HEK293T (cell line): ENCODE data around the gene SLC22A5.
A peak's percentile ranks its signal among the peaks of the same experiment; 100 is the strongest.

ENCODE experiments used
- CTCF ChIA-PET: fragments of 350-600 bp; formaldehyde crosslinking; extraction: SDS; loops from one replicate; lab custom pipeline; 2021; ENCODE audit warnings: antibody characterized with exemption, inconsistent platforms; lab: Yijun Ruan, JAX
- POLR2A ChIA-PET: fragments of 350-600 bp; formaldehyde crosslinking; extraction: SDS; loops from one replicate; lab custom pipeline; 2020; ENCODE audit warnings: antibody characterized with exemption, inconsistent platforms; lab: Yijun Ruan, JAX
- DNase-seq: peaks from one replicate; pipeline ENCODE4 v3.0.0; 2012; ENCODE audit warnings: mixed read lengths; ENCODE audit errors: extremely low spot score
- ARNT ChIP-seq: fragments of 450-650 bp; IDR thresholded peaks from 2 replicates; pipeline ENCODE4 v1.6.1; 2017; ENCODE audit warnings: mild to moderate bottlenecking
- BHLHE40 ChIP-seq: fragments of 450-650 bp; IDR thresholded peaks from 2 replicates; pipeline ENCODE4 v1.6.1; 2016; ENCODE audit warnings: mild to moderate bottlenecking, moderate library complexity, borderline replicate concordance
- CTBP1 ChIP-seq: fragments of 450-650 bp; IDR thresholded peaks from 2 replicates; pipeline ENCODE4 v1.6.1; 2016; ENCODE audit warnings: borderline replicate concordance
- ELF4 ChIP-seq: fragments of 450-650 bp; IDR thresholded peaks from 2 replicates; pipeline ENCODE4 v1.6.1; 2017; ENCODE audit warnings: antibody characterized with exemption
- FOXA1 ChIP-seq: fragments of 450-650 bp; IDR thresholded peaks from 2 replicates; pipeline ENCODE4 v1.6.1; 2016; ENCODE audit warnings: mild to moderate bottlenecking
- FOXK2 ChIP-seq: fragments of 450-650 bp; IDR thresholded peaks from 2 replicates; pipeline ENCODE4 v1.6.1; 2016; ENCODE audit warnings: mild to moderate bottlenecking
- FOXM1 ChIP-seq: fragments of 450-650 bp; IDR thresholded peaks from 2 replicates; pipeline ENCODE4 v1.6.1; 2017; ENCODE audit warnings: mild to moderate bottlenecking, borderline replicate concordance
- HDGF ChIP-seq: fragments of 450-650 bp; IDR thresholded peaks from 2 replicates; pipeline ENCODE4 v1.6.1; 2017; ENCODE audit warnings: antibody characterized with exemption, borderline replicate concordance
- L3MBTL2 ChIP-seq: fragments of 450-650 bp; conservative IDR thresholded peaks from 2 replicates; pipeline ENCODE4 v1.6.1; 2016; ENCODE audit warnings: mild to moderate bottlenecking
- LEF1 ChIP-seq: fragments of 450-650 bp; IDR thresholded peaks from 2 replicates; pipeline ENCODE4 v1.6.1; 2017; ENCODE audit warnings: mild to moderate bottlenecking, borderline replicate concordance
- NFRKB ChIP-seq: fragments of 450-650 bp; IDR thresholded peaks from 2 replicates; pipeline ENCODE4 v1.6.1; 2016; ENCODE audit warnings: mild to moderate bottlenecking, moderate library complexity
- PKNOX1 ChIP-seq: fragments of 450-650 bp; IDR thresholded peaks from 2 replicates; pipeline ENCODE4 v1.6.1; 2016
- SP1 ChIP-seq: fragments of 450-650 bp; IDR thresholded peaks from 2 replicates; pipeline ENCODE4 v1.6.1; 2017
- SUZ12 ChIP-seq: fragments of 450-650 bp; IDR thresholded peaks from 2 replicates; pipeline ENCODE4 v1.6.1; 2016; ENCODE audit warnings: mild to moderate bottlenecking
- TARDBP ChIP-seq: fragments of 450-650 bp; IDR thresholded peaks from 2 replicates; pipeline ENCODE4 v1.6.1; 2016
- ZNF384 ChIP-seq: fragments of 450-650 bp; IDR thresholded peaks from 2 replicates; pipeline ENCODE4 v1.6.1; 2016

The SLC22A5 gene

GRCh38 chr5:132369474-132370180 is at the start of gene SLC22A5:
Gene SLC22A5 (plus strand): TSS chr5:132369710. CDS start chr5:132369973, 263 bp downstream.
- POLR2A ChIA-PET, result interaction anchor here (0.6 to 5.4 kb wide), 20 partner anchors 9 to 419 kb away, joined by 3 to 57 read pairs (median 3); partner anchors contain the start of genes IRF1, P4HA2 and SLC22A4
- TF ChIP-seq L3MBTL2, result peak; percentile 81
- TF ChIP-seq SP1, result no peak
- TF ChIP-seq LEF1, result no peak
- no peak for TF ChIP-seq SUZ12
- no peak for TF ChIP-seq BHLHE40
- no peak for TF ChIP-seq HDGF
- TF ChIP-seq PKNOX1, result no peak
- TF ChIP-seq TARDBP, result no peak
- no peak for TF ChIP-seq FOXM1
- peak; percentile 79 for DNase-seq
- CTCF ChIA-PET, result interaction anchor here (0.6 to 1.7 kb wide), 10 partner anchors 9 to 179 kb away, joined by 3 to 8 read pairs (median 4); partner anchors contain the start of gene P4HA2

GRCh38 chr5:132319975-132320374 is 49.5 kb upstream of the SLC22A5 start:
- CTCF ChIA-PET, result no interaction called here
- POLR2A ChIA-PET, result interaction anchor here (0.7 kb wide), 1 partner anchor 10 kb away, joined by 3 read pairs; no protein-coding TSS in a partner anchor
- no peak for TF ChIP-seq CTBP1
- no peak for TF ChIP-seq SP1
- TF ChIP-seq SUZ12, result no peak
- TF ChIP-seq FOXM1, result no peak
- TF ChIP-seq NFRKB, result no peak
- no peak for TF ChIP-seq ZNF384
- no peak for TF ChIP-seq LEF1
- TF ChIP-seq FOXK2, result no peak
- TF ChIP-seq FOXA1, result no peak
- no peak for TF ChIP-seq HDGF
- DNase-seq, result no peak

GRCh38 chr5:132321109-132321721 is 48.3 kb upstream of the SLC22A5 start:
- no peak for DNase-seq
- TF ChIP-seq HDGF, result no peak
- TF ChIP-seq SP1, result no peak
- TF ChIP-seq FOXM1, result no peak
- TF ChIP-seq SUZ12, result no peak
- TF ChIP-seq CTBP1, result no peak
- TF ChIP-seq ELF4, result no peak
- no peak for TF ChIP-seq PKNOX1
- TF ChIP-seq TARDBP, result no peak
- TF ChIP-seq LEF1, result no peak
- no peak for TF ChIP-seq FOXK2
- no peak for TF ChIP-seq ARNT
- ChIA-PET CTCF (no interaction called here), POLR2A (no interaction called here)

GRCh38 chr5:132322266-132322665 is 47.2 kb upstream of the SLC22A5 start:
- TF ChIP-seq BHLHE40 (no peak), FOXM1 (no peak), ARNT (no peak), SP1 (no peak), CTBP1 (no peak), ZNF384 (no peak), ELF4 (no peak), LEF1 (no peak), TARDBP (no peak), L3MBTL2 (no peak)
- DNase-seq, result no peak
- ChIA-PET CTCF (no interaction called here), POLR2A (no interaction called here)

GRCh38 chr5:132323202-132323601 is 46.3 kb upstream of the SLC22A5 start:
- ChIA-PET CTCF (interaction anchor here (0.5 kb wide), 1 partner anchor 143 kb away, joined by 9 read pairs; no protein-coding TSS in a partner anchor), POLR2A (interaction anchor here (1.7 kb wide), 1 partner anchor 30 kb away, joined by 13 read pairs; the partner anchor contains the start of gene SLC22A4)
- TF ChIP-seq CTBP1, result no peak
- no peak for TF ChIP-seq FOXM1
- no peak for TF ChIP-seq SP1
- TF ChIP-seq FOXK2, result no peak
- TF ChIP-seq BHLHE40, result no peak
- TF ChIP-seq NFRKB, result no peak
- no peak for TF ChIP-seq L3MBTL2
- TF ChIP-seq SUZ12, result no peak
- TF ChIP-seq PKNOX1, result no peak
- TF ChIP-seq TARDBP, result no peak
- TF ChIP-seq ZNF384, result no peak
- no peak for TF ChIP-seq HDGF
- no peak for TF ChIP-seq LEF1
- no peak for TF ChIP-seq FOXA1
- no peak for TF ChIP-seq ELF4
- TF ChIP-seq ARNT, result no peak
- no peak for DNase-seq

- TF ChIP-seq TARDBP, result no peak
- 0 out of 2 replicates have a peak, but pooled peaks have one; percentile 10 for TF ChIP-seq PKNOX1
- POLR2A ChIA-PET, result interaction anchor here (1.2 kb wide), 1 partner anchor 44 kb away, joined by 3 read pairs; the partner anchor contains the start of gene SLC22A5
- DNase-seq, result no peak
Measured at GRCh38 chr5:132325691-132326090, 43.8 kb upstream of the SLC22A5 start.

More at GRCh38 chr5:132325691-132326090, 43.8 kb upstream of the SLC22A5 start:
- CTCF ChIA-PET, result interaction anchor here (1.2 kb wide), 1 partner anchor 145 kb away, joined by 4 read pairs; no protein-coding TSS in a partner anchor
